Activated CD8-positive, alpha-beta memory T cell treated with anti-CD3 and anti-CD28 coated beads, Interleukin-2, amount 10 ng/mL, durations not matched to agents 7 days and 5 days (primary cell): Measurements from ENCODE around the gene NPEPL1. TPM values are rescaled to one million over a fixed set of nuclear protein-coding genes. Genes with fewer than 3 reads are reported as not detected.

Source experiments
- ATAC-seq: fragments of 150-1000 bp; cut with Tn5 transposase; one replicate; pipeline ENCODE4 v1.10.0; 2021; ENCODE audit warnings: moderate library complexity
- CTCF ChIA-PET: fragments of 350-600 bp; sonication (Branson Sonifier 250); formaldehyde crosslinking; loops from one replicate; lab custom pipeline; 2021; ENCODE audit warnings: antibody characterized with exemption; lab: Charles Lee
- DNase-seq: peaks from one replicate; pipeline ENCODE4 v3.0.0-alpha.2; 2020
- H3K27ac Mint-ChIP-seq: one replicate; pipeline ENCODE4 v1.8.0; 2021; ENCODE audit warnings: mild to moderate bottlenecking, mixed read lengths
- H3K27me3 Mint-ChIP-seq: one replicate; pipeline ENCODE4 v1.8.0; 2021; ENCODE audit warnings: mixed read lengths
- H3K36me3 Mint-ChIP-seq: one replicate; pipeline ENCODE4 v1.8.0; 2021; ENCODE audit warnings: mild to moderate bottlenecking, mixed read lengths
- H3K4me1 Mint-ChIP-seq: one replicate; pipeline ENCODE4 v1.8.0; 2021; ENCODE audit warnings: mixed read lengths
- H3K4me3 Mint-ChIP-seq: one replicate; pipeline ENCODE4 v1.8.0; 2021; ENCODE audit warnings: mild to moderate bottlenecking, moderate library complexity, mixed read lengths
- H3K9me3 Mint-ChIP-seq: one replicate; pipeline ENCODE4 v1.8.0; 2022; ENCODE audit warnings: low read depth, mixed read lengths
- total RNA-seq, 2 experiments: library from RNA; stranded (reverse); gene quantifications; one replicate each; pipeline ENCODE4 v1.2.3, GENCODE V29; 2021

NPEPL1 gene
- total RNA-seq, 2 experiments from 2014 or later, result 19.3 to 30.4 TPM

DNA sequence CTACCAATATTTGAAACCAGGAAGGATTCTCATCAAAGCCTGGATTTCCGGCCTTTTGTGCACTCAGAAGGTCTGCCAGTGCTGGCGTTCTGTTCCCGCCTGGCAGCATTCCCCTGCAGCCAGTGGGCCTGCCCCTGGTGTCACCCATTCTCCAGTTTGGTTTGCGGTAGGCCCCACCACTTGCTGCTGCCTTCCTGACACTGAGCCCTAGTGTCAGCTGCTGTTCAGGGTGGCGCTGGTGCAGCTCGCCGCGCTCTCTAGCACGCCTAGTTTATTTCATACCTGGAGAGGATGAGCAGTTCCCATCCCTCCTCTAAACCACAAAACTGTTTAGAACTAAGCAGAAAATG, 9.5 kb downstream of the NPEPL1 start:
- no peaks in the 10 kb centered on the region for H3K9me3 Mint-ChIP-seq
- no peaks in the 10 kb centered on the region for H3K27me3 Mint-ChIP-seq
- no peak overlapping the region for H3K27ac Mint-ChIP-seq
- H3K36me3 Mint-ChIP-seq, result peaks cover 11% of the 10 kb centered on the region
- H3K4me3 Mint-ChIP-seq, result no peak overlapping the region
- CTCF ChIA-PET, result interaction anchor here (1.3 kb wide), 1 partner anchor 51 kb away, joined by 4 read pairs; the partner anchor contains the start of gene STX16
- H3K4me1 Mint-ChIP-seq, result peaks cover 8% of the 10 kb centered on the region
- no peak for DNase-seq
- ATAC-seq, result no peak

DNA sequence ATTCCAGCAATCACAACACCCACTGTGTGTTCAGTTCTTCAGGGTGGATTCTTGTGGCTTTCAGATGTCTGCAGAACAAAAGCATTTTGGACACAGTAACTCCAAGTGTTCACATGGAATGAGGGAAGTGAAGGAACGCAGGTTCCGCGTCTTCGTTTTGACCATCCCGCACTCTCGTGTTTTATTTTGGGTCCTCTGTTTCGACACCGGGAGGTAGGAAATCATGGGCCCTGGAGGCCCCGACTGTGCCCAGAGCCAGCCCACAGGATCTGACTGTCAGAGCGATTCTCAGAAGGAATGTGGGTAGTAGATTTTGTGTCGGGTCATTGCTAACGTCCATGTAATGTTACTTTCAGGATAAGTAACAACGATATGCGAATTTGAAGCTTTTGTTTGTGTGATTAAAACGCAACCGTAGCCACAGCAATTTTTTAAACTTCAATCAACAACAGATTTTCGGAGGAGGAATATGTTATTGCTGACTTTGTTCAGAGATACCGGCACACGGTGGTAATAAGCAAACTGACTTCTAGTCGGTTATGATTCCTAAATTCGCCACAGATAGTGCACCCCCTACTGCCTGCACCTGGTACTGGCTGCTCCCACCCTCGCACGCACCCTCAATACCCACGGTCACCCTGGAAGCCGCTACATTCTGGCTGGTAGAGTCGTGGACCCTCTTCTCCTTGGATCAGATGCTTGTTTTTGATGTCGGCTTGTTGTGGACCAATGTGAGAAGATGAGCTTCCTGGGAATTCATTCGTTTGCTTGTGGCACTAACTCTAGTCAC, 10.5 kb downstream of the NPEPL1 start:
- Mint-ChIP-seq H3K4me1 (peaks cover 8% of the 10 kb centered on the region), H3K27ac (no peak overlapping the region), H3K4me3 (no peak overlapping the region), H3K9me3 (no peaks in the 10 kb centered on the region), H3K27me3 (no peaks in the 10 kb centered on the region), H3K36me3 (peaks cover 11% of the 10 kb centered on the region)
- CTCF ChIA-PET, result interaction anchor here (0.7 to 1.3 kb wide), 2 partner anchors 10 to 52 kb away, joined by 3 to 4 read pairs; partner anchors contain the start of gene STX16
- no peak for ATAC-seq
- DNase-seq, result peak; percentile 39

DNA sequence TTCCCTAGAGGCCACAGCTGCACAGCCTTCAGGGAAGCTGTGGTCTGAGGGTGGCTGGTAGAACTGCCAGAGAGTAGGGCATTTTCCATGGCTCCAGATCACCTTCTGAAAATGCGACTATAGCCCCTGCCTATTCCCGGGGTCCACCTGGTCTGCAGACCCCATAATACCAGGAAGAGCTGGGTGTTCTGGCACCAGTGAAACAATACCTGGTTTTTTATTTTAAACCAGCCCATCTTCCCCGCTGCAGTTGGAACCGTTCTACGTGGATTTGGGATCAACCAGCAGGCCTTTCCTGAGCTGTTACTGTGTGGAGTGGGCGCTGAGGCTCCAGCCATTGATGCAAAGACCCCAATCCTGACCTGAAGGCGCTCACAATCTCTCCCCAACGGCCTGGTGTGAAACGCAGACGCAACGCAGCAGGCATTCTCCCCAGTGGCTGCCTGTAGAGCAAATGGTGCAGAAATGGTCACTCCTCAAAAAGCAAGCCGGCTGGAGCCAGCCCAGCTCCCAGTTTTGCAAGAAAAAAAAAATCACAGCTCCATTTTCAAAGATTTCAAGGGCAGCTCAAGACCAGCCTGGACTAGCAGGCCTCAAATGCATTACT, 11.3 kb downstream of the NPEPL1 start:
- DNase-seq (peak; percentile 28), ATAC-seq (no peak)
- no peak overlapping the region for H3K4me3 Mint-ChIP-seq
- H3K36me3 Mint-ChIP-seq, result peaks cover 11% of the 10 kb centered on the region
- no peaks in the 10 kb centered on the region for H3K9me3 Mint-ChIP-seq
- no peaks in the 10 kb centered on the region for H3K27me3 Mint-ChIP-seq
- H3K27ac Mint-ChIP-seq, result no peak overlapping the region
- CTCF ChIA-PET, result interaction anchor here (0.6 to 0.7 kb wide), 3 partner anchors 11 to 53 kb away, joined by 3 read pairs; partner anchors contain the start of gene STX16
- H3K4me1 Mint-ChIP-seq, result peaks cover 8% of the 10 kb centered on the region

DNA sequence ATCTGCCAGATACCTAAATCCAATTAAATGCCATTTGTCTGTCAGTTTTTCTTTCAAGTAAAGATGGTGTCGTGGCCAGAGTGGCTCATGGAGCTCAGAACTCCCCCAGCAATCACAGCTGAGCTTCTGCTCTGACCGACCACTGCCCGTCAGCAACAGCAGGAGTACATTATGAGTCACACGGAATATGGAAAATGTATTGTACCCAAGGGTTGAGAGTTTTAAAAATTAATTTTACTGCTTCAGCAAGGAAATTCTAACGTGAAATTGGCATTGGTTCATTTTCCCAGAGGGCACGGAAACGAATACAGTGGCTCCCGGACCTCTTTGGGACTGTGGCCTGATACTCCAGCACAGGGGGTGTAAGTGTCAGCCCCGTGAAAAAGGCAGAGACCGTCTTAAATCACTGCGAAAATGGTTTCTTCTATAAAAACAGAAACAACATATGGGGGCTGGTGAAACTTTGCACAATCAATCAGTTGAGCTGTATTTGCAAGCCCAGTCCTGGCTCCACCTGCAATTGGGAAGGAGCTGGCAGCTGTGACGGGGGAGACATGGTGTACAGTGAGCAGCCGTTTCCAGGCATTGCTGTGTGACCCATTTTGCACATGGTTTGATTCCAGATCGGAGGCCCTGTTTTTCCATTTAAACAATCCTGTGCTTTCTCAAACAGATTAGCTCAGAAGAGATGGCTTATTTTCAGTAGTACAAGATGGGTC, 12.8 kb downstream of the NPEPL1 start:
- CTCF ChIA-PET, result interaction anchor here (0.9 to 1.3 kb wide), 4 partner anchors 32 to 134 kb away, joined by 3 read pairs; partner anchors contain the start of gene STX16
- Mint-ChIP-seq H3K4me3 (no peak overlapping the region), H3K27me3 (no peaks in the 10 kb centered on the region), H3K27ac (no peak overlapping the region), H3K36me3 (peaks cover 11% of the 10 kb centered on the region), H3K4me1 (peaks cover 5% of the 10 kb centered on the region), H3K9me3 (no peaks in the 10 kb centered on the region)
- ATAC-seq (no peak), DNase-seq (peak; percentile 27)

DNA sequence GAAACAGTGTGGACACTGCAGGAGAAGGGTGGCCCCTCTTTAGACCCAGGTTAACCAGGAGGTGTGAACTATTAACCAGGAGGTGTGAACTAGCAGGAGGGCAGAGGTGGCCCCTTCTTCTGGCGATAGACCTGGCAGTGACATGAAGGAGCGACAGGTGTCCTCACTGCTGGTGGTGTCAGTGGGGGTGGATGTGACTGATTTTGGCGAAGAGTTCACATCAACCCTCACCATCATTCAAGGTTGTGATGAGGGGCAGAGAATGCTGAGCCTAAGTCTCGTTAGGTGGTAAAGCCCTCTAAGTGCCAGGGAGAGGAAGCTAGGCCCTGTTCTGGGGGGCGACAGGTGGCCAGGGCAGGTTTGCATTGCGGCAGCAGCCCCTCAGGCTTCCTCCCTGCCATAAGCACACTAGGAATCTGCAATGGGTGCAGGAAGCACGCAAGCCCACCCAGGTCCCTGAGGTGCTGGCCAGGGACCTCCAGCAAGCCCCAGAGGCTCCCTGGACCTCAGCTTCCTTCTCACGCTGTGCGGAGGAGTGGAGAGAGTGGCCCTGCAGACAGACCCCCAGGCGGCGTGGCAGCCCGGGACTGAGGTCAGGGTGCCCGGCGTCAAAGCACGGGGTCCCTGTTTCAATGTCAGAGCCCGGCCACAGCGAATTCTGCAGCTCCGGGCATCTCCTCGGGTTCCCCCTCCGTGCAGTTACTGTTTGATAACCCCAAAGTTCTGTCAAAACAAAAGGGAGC, 13.7 kb downstream of the NPEPL1 start:
- H3K27ac Mint-ChIP-seq, result no peak overlapping the region
- DNase-seq, result peak; percentile 33
- no peak overlapping the region for H3K4me3 Mint-ChIP-seq
- CTCF ChIA-PET, result interaction anchor here (1.3 kb wide), 3 partner anchors 33 to 133 kb away, joined by 3 read pairs; no protein-coding TSS in a partner anchor
- H3K36me3 Mint-ChIP-seq, result peaks cover 11% of the 10 kb centered on the region
- H3K9me3 Mint-ChIP-seq, result no peaks in the 10 kb centered on the region
- H3K27me3 Mint-ChIP-seq, result no peaks in the 10 kb centered on the region
- H3K4me1 Mint-ChIP-seq, result peaks cover 4% of the 10 kb centered on the region
- ATAC-seq, result no peak

DNA sequence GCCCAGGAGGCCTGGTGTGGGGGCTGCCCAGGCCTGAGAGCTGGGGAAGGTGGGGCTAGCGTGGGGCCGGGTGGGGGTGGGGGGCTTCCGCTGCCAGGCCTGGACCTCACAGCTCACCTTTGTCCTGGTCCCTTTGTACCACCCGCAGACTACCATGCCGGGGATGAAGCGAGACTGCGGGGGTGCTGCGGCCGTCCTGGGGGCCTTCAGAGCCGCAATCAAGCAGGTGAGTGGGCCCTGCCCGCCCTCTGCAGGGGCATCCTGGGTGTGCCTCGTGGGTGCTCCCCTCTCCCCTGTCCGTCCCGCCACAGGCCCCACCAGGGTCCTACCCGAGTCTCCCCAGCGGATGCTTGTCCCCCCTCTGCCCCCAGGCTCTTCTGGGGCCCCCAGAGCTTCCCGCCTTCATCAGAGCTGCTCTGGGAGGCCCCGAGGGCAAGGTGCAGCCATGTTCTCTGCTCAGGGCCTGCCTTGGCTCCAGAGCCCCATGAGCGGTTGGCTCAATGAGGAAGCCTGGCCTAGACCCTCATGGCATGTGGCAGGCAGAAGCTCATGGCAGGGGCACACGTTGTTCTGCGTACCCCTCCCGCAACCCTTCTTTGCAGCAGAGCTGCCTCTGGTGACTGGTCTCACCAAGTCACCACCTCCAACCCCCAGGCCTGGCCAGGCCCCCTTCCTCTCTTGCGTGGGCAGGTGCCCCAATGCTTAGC, 14.5 kb downstream of the NPEPL1 start:
- DNase-seq, result peak; percentile 23
- Mint-ChIP-seq H3K4me3 (no peak overlapping the region), H3K9me3 (no peaks in the 10 kb centered on the region), H3K36me3 (peaks cover 11% of the 10 kb centered on the region), H3K27ac (no peak overlapping the region), H3K27me3 (no peaks in the 10 kb centered on the region), H3K4me1 (peaks cover 4% of the 10 kb centered on the region)
- CTCF ChIA-PET, result interaction anchor here (0.6 kb wide), 1 partner anchor 76 kb away, joined by 3 read pairs; no protein-coding TSS in a partner anchor
- no peak for ATAC-seq

DNA sequence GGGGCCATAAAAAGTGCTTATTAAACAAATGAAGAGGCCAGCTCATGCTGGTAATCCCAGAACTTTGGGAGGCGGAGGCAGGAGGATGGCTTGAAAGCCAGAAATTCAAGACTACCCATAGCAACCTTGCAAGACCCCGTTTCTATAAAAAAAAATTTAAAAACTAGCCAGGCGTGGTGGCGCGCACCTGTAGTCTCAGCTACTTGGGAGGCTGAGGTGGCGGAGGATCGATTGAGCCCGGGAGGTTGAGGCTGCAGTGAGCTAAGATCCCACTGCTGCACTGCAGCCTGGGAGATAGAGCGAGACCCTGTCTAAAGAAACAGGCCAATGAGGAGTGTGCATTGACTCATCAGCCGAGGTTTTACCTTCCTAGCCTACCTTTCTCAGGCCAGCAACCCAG, 15.2 kb downstream of the NPEPL1 start:
- H3K27me3 Mint-ChIP-seq, result no peaks in the 10 kb centered on the region
- H3K4me1 Mint-ChIP-seq, result peaks cover 4% of the 10 kb centered on the region
- CTCF ChIA-PET, result interaction anchor here (0.6 kb wide), 1 partner anchor 77 kb away, joined by 3 read pairs; no protein-coding TSS in a partner anchor
- H3K9me3 Mint-ChIP-seq, result no peaks in the 10 kb centered on the region
- DNase-seq (no peak), ATAC-seq (no peak)
- peaks cover 7% of the 10 kb centered on the region for H3K36me3 Mint-ChIP-seq
- H3K4me3 Mint-ChIP-seq, result no peak overlapping the region
- H3K27ac Mint-ChIP-seq, result no peak overlapping the region

DNA sequence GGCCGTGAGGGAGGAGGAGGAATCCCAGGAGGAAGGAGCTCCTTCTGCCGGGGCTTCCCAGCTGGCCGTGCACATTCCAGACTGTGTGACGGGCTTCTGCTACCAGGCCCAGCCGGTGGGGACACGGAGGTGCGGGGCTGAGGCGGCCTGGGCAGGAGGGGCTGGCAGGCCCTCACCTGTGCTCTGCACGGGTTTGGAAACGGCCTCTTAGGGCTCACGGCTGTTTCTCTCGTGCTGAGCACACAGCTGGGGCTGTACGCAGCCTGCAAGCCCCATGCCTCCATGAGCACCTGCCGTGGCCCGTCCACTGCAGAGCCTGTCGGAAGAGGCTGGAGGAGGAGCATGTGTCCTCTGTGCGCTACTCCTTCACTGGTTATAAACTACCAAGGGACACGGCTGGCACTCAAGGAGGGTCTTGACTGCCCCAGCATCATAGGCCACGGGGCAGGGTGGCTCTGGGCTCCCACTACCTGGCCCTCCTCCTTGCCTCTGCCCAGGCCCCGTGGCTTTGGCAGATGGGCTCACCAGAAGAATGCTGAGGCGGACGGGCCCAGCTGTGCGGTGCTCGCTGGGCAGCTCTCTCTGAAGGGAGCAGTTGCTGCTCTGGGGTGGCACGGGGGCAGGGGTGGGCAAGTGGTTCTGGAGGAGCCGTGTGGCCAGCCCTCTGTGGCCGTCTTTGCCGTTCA, 15.8 kb downstream of the NPEPL1 start:
- H3K36me3 Mint-ChIP-seq, result peaks cover 3% of the 10 kb centered on the region

DNA sequence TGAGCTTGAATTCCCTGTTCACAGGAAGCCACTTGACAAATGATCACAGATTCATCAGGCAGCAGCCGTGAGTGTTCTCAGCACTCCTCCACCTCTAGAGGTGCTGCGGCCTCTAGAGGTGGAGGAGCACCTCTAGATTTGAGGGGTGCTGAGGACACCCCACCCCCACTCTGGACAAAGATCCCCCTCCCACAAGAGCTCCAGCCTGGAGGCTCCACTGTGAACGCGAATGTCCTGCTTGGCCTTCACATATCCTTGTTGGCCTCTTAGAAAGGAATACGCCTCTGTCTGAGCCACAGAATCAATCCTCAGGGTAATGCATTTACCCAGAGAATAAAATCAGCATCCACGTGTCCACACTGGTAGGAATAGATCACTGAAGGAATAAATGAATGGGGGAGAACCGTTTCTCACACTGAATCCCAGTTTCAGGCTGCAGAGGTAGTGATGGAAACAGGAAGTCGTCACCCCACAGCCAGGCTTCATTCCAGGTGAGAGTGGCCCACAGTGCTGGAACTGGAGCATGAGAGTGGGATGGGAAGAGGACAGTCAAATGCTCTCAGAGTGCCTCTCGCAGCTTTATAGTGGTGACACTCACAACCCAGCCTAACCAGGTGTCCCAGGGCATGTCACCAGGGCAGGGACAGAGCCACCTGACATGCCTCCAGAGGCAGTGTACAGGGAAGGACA, 16.6 kb downstream of the NPEPL1 start:
- no peak overlapping the region for H3K4me3 Mint-ChIP-seq
- DNase-seq (no peak), ATAC-seq (no peak)
- no peaks in the 10 kb centered on the region for H3K36me3 Mint-ChIP-seq
- H3K27me3 Mint-ChIP-seq, result no peaks in the 10 kb centered on the region
- H3K27ac Mint-ChIP-seq, result peak overlapping the region; percentile 2
- H3K9me3 Mint-ChIP-seq, result no peaks in the 10 kb centered on the region
- CTCF ChIA-PET, result no interaction called here
- peaks cover 4% of the 10 kb centered on the region for H3K4me1 Mint-ChIP-seq

More for the DNA sequence above, 15.8 kb downstream of the NPEPL1 start:
- H3K4me3 Mint-ChIP-seq, result no peak overlapping the region
- no peaks in the 10 kb centered on the region for H3K9me3 Mint-ChIP-seq
- ATAC-seq, result no peak
- H3K27ac Mint-ChIP-seq, result no peak overlapping the region
- H3K4me1 Mint-ChIP-seq, result peaks cover 4% of the 10 kb centered on the region
- no peaks in the 10 kb centered on the region for H3K27me3 Mint-ChIP-seq
- DNase-seq, result peak; percentile 30
- CTCF ChIA-PET, result no interaction called here

DNA sequence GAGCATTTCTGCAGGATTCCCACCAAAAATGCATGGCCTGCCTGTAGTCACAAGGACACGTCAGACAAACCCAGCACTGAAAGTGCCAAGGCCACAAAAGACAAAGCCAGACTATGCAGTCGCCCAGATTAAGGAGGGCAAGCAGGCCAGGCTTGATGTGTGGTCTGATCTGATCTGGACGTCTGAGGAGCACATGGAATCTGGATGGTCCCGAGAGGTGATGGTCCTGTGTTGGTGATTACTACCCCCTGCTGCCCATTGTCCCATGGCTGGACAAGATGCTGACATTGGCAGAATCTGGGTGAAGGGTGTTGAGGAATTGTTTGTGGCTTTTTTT, 17.1 kb downstream of the NPEPL1 start:
- H3K27ac Mint-ChIP-seq, result no peak overlapping the region
- no peak for ATAC-seq
- CTCF ChIA-PET, result no interaction called here
- H3K9me3 Mint-ChIP-seq, result no peaks in the 10 kb centered on the region
- H3K36me3 Mint-ChIP-seq, result no peaks in the 10 kb centered on the region
- H3K4me1 Mint-ChIP-seq, result peaks cover 2% of the 10 kb centered on the region
- DNase-seq, result peak; percentile 35
- H3K4me3 Mint-ChIP-seq, result no peak overlapping the region
- H3K27me3 Mint-ChIP-seq, result no peaks in the 10 kb centered on the region

DNA sequence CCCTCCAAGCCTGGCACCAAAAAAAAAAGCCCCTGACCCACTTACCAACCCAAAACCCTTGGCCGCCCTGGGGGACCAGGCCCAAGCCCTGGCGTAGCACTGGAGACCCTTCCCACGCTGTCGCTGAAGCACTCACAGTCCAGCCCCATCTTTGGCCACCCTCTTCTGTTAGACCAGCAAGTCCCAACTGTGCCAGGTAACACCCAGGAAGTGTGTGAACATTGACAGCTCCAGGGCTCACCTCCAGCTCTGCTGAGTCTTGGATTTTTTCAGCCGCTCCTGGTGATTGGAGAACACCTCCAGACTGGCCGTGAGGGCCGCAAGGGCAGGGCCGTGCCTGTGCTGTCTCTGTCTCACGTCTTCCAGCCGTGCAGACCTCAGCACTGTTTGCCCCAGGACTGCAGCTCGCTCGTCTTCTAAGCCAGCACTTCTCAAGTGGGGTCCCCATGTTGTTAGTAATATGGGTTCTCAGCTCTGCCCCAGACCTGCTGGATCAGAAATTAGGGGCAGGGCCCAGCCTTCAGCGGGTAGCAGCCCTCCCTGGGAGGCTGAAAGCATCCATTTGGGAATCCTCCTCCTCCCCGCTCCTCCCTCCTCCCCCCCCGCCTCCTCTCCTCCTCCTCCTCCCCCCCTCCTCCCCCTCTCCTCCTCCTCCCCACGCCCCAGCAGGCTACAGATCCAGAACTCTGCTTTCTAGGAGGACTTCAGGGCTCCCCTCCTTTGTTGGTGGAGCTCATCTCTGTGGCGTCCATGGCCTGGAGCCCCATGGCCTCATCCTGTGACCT, 18.1 kb downstream of the NPEPL1 start:
- DNase-seq, result peak; percentile 34

More for the DNA sequence above, 18.1 kb downstream of the NPEPL1 start:
- Mint-ChIP-seq H3K9me3 (no peaks in the 10 kb centered on the region), H3K36me3 (no peaks in the 10 kb centered on the region), H3K27ac (no peak overlapping the region), H3K4me1 (no peaks in the 10 kb centered on the region), H3K27me3 (no peaks in the 10 kb centered on the region), H3K4me3 (no peak overlapping the region)
- no peak for ATAC-seq
- CTCF ChIA-PET, result no interaction called here
